ENCODE results near the gene OSBPL1A.
A peak's percentile ranks its signal among the peaks of the same experiment; 100 is the strongest.
"Not testable (repeated sequence)": the region's sequence is repeated elsewhere in the genome, so short reads cannot be mapped to it uniquely, and the experiment has no call there.

DNA sequence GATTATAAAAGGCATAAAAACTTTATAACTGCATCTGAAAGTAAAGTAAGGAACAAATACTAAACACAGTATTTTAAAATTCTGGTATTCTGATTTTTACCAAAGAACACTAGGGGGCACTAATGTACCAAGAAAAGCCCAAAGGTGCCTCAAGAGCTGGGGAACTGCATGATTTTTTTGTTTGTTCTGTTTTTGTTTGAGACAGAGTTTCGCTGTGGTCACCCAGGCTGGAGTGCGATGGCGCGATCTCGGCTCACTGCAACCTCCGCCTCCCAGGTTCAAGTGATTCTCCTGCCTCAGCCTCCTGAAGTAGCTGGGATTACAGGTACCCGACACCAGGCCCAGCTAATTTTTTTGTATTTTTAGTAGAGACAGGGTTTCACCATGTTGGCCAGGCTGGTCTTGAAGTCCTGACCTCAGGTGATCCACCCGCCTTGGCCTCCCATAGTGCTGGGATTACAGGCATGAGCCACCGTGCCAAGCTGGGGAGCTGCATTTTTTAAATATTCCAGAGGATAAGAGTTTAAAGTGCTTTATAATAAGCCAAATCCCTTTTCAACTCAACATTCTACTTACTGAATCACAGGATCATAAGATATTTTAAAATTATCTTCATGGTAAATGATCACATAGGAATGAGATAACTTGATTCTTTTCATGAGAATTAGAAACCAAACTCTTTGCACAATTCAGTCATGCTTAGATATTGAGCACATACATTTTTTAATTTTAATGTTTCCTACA lies 37.7 kb downstream of the OSBPL1A start:
- TF ChIP-seq, protein P1, sequence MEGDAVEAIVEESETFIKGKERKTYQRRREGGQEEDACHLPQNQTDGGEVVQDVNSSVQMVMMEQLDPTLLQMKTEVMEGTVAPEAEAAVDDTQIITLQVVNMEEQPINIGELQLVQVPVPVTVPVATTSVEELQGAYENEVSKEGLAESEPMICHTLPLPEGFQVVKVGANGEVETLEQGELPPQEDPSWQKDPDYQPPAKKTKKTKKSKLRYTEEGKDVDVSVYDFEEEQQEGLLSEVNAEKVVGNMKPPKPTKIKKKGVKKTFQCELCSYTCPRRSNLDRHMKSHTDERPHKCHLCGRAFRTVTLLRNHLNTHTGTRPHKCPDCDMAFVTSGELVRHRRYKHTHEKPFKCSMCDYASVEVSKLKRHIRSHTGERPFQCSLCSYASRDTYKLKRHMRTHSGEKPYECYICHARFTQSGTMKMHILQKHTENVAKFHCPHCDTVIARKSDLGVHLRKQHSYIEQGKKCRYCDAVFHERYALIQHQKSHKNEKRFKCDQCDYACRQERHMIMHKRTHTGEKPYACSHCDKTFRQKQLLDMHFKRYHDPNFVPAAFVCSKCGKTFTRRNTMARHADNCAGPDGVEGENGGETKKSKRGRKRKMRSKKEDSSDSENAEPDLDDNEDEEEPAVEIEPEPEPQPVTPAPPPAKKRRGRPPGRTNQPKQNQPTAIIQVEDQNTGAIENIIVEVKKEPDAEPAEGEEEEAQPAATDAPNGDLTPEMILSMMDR (conservative IDR thresholded peaks at IDR 0.05 in 1 of 2, IDR thresholded peaks at IDR 0.05 in 1 of 2; ENCODE audit: extremely low read depth in 1 of 2, insufficient read depth in 1 of 2, low read depth in 1 of 2, low read length in 2 of 2) = peak; percentile 45 to 63
- TF ChIP-seq EZH2 (IDR thresholded peaks at IDR 0.05; ENCODE audit: borderline replicate concordance, low read length) = not testable (repeated sequence)

All from mammary epithelial cell (primary cell).